Vagina (tissue), 2 donors: ENCODE results near the gene HES1.

Experiments used
- CTCF ChIP-seq, 3 experiments: fragments of 450-650 bp in 2 of 3; fragments of 200-600 bp in 1 of 3; sonication (generic) in 1 of 3; IDR thresholded peaks; one replicate each; pipeline ENCODE4 v1.5.1; 2017 to 2019; ENCODE audit warnings: antibody characterized with exemption in 3 of 3, mild to moderate bottlenecking in 2 of 3, moderate library complexity in 2 of 3
- POLR2A ChIP-seq, 2 donors: fragments of 450-650 bp; IDR thresholded peaks; one replicate each; pipeline ENCODE4 v1.6.1; 2017; ENCODE audit warnings: antibody characterized with exemption in 2 of 2, mild to moderate bottlenecking in 2 of 2, moderate library complexity in 2 of 2

GRCh38 chr3:194086388-194087075, 49.4 kb upstream of the HES1 start:
- TF ChIP-seq CTCF (IDR thresholded peaks at IDR 0.05), result no peak
- TF ChIP-seq POLR2A (IDR thresholded peaks at IDR 0.05), result no peak
